ENCODE measurements around the gene PRKCD. TPM values are rescaled to one million over a fixed set of nuclear protein-coding genes. Genes with fewer than 3 reads are reported as not detected.

PRKCD gene
- total RNA-seq, 2 donors from 2014 or later = 11.1 to 14.8 TPM

- no peak for DNase-seq (ENCODE audit: low spot score)
Measured at GRCh38 chr3:53188720-53189119, 27.7 kb downstream of the PRKCD start.

GRCh38 chr3:53189276-53189675, 28.3 kb downstream of the PRKCD start:
- Histone ChIP-seq H3K27me3 (no peaks in the 10 kb centered on the region), H3K4me3 (no peak overlapping the region), H3K36me3 (peaks cover 53% of the 10 kb centered on the region), H3K9me3 (no peaks in the 10 kb centered on the region), H3K4me1 (peaks cover 0 to 12% of the 10 kb centered on the region in 2 donors), H3K27ac (no peak overlapping the region)
- DNase-seq (ENCODE audit: low spot score) = no peak
- no peak for TF ChIP-seq CTCF (IDR thresholded peaks at IDR 0.05)

More at GRCh38 chr3:53188720-53189119, 27.7 kb downstream of the PRKCD start:
- no peak overlapping the region for H3K4me3 ChIP-seq
- TF ChIP-seq CTCF (IDR thresholded peaks at IDR 0.05) = no peak
- no peak overlapping the region for H3K27ac ChIP-seq
- no peaks in the 10 kb centered on the region for H3K27me3 ChIP-seq
- peaks cover 0 to 6% of the 10 kb centered on the region in 2 donors for H3K4me1 ChIP-seq
- peaks cover 56% of the 10 kb centered on the region for H3K36me3 ChIP-seq
- no peaks in the 10 kb centered on the region for H3K9me3 ChIP-seq

GRCh38 chr3:53190659-53191058, 29.6 kb downstream of the PRKCD start:
- TF ChIP-seq CTCF (IDR thresholded peaks at IDR 0.05) = no peak
- H3K4me3 ChIP-seq = no peak overlapping the region
- H3K27ac ChIP-seq = no peak overlapping the region
- H3K4me1 ChIP-seq = peaks cover 0 to 20% of the 10 kb centered on the region in 2 donors
- DNase-seq (ENCODE audit: low spot score) = no peak
- H3K27me3 ChIP-seq = no peaks in the 10 kb centered on the region
- H3K9me3 ChIP-seq = no peaks in the 10 kb centered on the region
- peaks cover 47% of the 10 kb centered on the region for H3K36me3 ChIP-seq

GRCh38 chr3:53191836-53192480, 30.9 kb downstream of the PRKCD start:
- no peak for DNase-seq (ENCODE audit: low spot score)
- H3K4me1 ChIP-seq = peaks cover 0 to 32% of the 10 kb centered on the region in 2 donors

GRCh38 chr3:53192608-53193007, 31.6 kb downstream of the PRKCD start:
- H3K4me3 ChIP-seq = no peak overlapping the region
- no peaks in the 10 kb centered on the region for H3K27me3 ChIP-seq
- peaks cover 0 to 32% of the 10 kb centered on the region in 2 donors for H3K4me1 ChIP-seq
- no peak overlapping the region for H3K27ac ChIP-seq
- no peak for TF ChIP-seq CTCF (IDR thresholded peaks at IDR 0.05)
- H3K36me3 ChIP-seq = peaks cover 28% of the 10 kb centered on the region
- DNase-seq (ENCODE audit: low spot score) = no peak
- H3K9me3 ChIP-seq = no peaks in the 10 kb centered on the region

More at GRCh38 chr3:53191836-53192480, 30.9 kb downstream of the PRKCD start:
- Histone ChIP-seq H3K4me3 (no peak overlapping the region), H3K27ac (no peak overlapping the region), H3K36me3 (peaks cover 34% of the 10 kb centered on the region), H3K9me3 (no peaks in the 10 kb centered on the region), H3K27me3 (no peaks in the 10 kb centered on the region)
- TF ChIP-seq CTCF (IDR thresholded peaks at IDR 0.05) = no peak
